ENCODE measurements around the gene ERCC6L. TPM values are rescaled to one million over a fixed set of nuclear protein-coding genes. Genes with fewer than 3 reads are reported as not detected.

The ERCC6L gene
- total and polyA plus RNA-seq, 2 of the 13 experiments (the other 11 are each of a cell fraction or from before 2014, with no cell fraction given), result 0.86 to 9.5 TPM

- H4K20me1 ChIP-seq (ENCODE audit: insufficient read depth, low read length), result no peaks in the 10 kb centered on the region
- intact Hi-C loops (cut with micrococcal nuclease; ENCODE audit: unreplicated experiment) (no loop called here), in situ Hi-C loops (cut with HindIII; ENCODE audit: extremely low pct_ligation_motif_present, low pct_unique_long_range_greater_than_20kb) (no loop called here)
- H3K4me3 ChIP-seq (replicated peaks in 1 of 3; ENCODE audit: insufficient read depth in 1 of 3, low read depth in 2 of 3, low read length in 3 of 3), result no peak overlapping the region
- 0 out of 2 replicates have a peak, but pooled peaks cover 7% of the 10 kb centered on the region for H3K4me1 ChIP-seq (ENCODE audit: insufficient read depth, low read length)
- no peaks in the 10 kb centered on the region for H3K79me2 ChIP-seq (ENCODE audit: insufficient read depth, low read length)
- TF ChIP-seq STAT5B (CRISPR knock-in tag; IDR thresholded peaks at IDR 0.05) (no peak), MEF2D (CRISPR knock-in tag; IDR thresholded peaks at IDR 0.05) (no peak)
- no peak overlapping the region for H3K9ac ChIP-seq (ENCODE audit: insufficient read depth, low read depth, low read length)
- ChIA-PET POLR2A (no interaction called here), CTCF (ENCODE audit: low intra/inter-chr PET ratio, low total read pairs) (no interaction called here)
- no peaks in the 10 kb centered on the region for H3K27me3 ChIP-seq (ENCODE audit: control insufficient read depth in 1 of 2, insufficient read depth in 2 of 2, low read length in 2 of 2)
- no peaks in the 10 kb centered on the region; a peak in 1 of 5 replicates for H3K36me3 ChIP-seq (replicated peaks in 1 of 2; ENCODE audit: control insufficient read depth in 1 of 2, insufficient read depth in 2 of 2, low read length in 2 of 2)
- no peak overlapping the region for H2AFZ ChIP-seq (ENCODE audit: low read length)
- H3K4me2 ChIP-seq (ENCODE audit: low read depth, low read length), result no peak overlapping the region
- DNase-seq (ENCODE audit: low spot score), result no peak
- H3K27ac ChIP-seq (ENCODE audit: extremely low read length, insufficient read depth, low read length), result no peak overlapping the region
- no peak for ATAC-seq
- no peaks in the 10 kb centered on the region for H3K9me3 ChIP-seq (ENCODE audit: low read length)
- BruUV-seq (replicated peaks), result no TSS peak
- 100% methylated on average over 1 of the region's 1 CpG for WGBS (ENCODE audit: low lambda C conversion rate)
- FAIRE-seq, result no peak
Observed at GRCh38 chrX:72216973-72217372, 21.9 kb downstream of the ERCC6L start.

- Histone ChIP-seq H3K27ac (ENCODE audit: extremely low read length, insufficient read depth, low read length) (no peak overlapping the region), H3K36me3 (replicated peaks in 1 of 2; ENCODE audit: control insufficient read depth in 1 of 2, insufficient read depth in 2 of 2, low read length in 2 of 2) (peaks cover 1 to 26% of the 10 kb centered on the region in 2 experiments; a peak in 2 of 5 replicates), H2AFZ (ENCODE audit: low read length) (no peak overlapping the region), H3K9me3 (ENCODE audit: low read length) (no peaks in the 10 kb centered on the region), H3K79me2 (ENCODE audit: insufficient read depth, low read length) (no peaks in the 10 kb centered on the region), H4K20me1 (ENCODE audit: insufficient read depth, low read length) (no peaks in the 10 kb centered on the region), H3K4me3 (replicated peaks in 1 of 3; ENCODE audit: insufficient read depth in 1 of 3, low read depth in 2 of 3, low read length in 3 of 3) (no peak overlapping the region), H3K4me2 (ENCODE audit: low read depth, low read length) (no peak overlapping the region), H3K9ac (ENCODE audit: insufficient read depth, low read depth, low read length) (no peak overlapping the region), H3K4me1 (ENCODE audit: insufficient read depth, low read length) (no peaks in the 10 kb centered on the region), H3K27me3 (ENCODE audit: control insufficient read depth in 1 of 2, insufficient read depth in 2 of 2, low read length in 2 of 2) (no peaks in the 10 kb centered on the region)
- DNase-seq (ENCODE audit: low spot score) (no peak), ATAC-seq (no peak), FAIRE-seq (no peak)
- in situ Hi-C loops (cut with HindIII; ENCODE audit: extremely low pct_ligation_motif_present, low pct_unique_long_range_greater_than_20kb) (no loop called here), intact Hi-C loops (cut with micrococcal nuclease; ENCODE audit: unreplicated experiment) (no loop called here)
- CTCF ChIA-PET (ENCODE audit: low intra/inter-chr PET ratio, low total read pairs), result no interaction called here
- no TSS peak for BruUV-seq (replicated peaks)
- TF ChIP-seq ZNF782 (CRISPR knock-in tag; IDR thresholded peaks at IDR 0.05; ENCODE audit: borderline replicate concordance) (no peak), DMTF1 (CRISPR knock-in tag; IDR thresholded peaks at IDR 0.05) (no peak), CSRNP1 (CRISPR knock-in tag; IDR thresholded peaks at IDR 0.05) (no peak), THAP11 (CRISPR knock-in tag; IDR thresholded peaks at IDR 0.05) (no peak), PLRG1 (conservative IDR thresholded peaks at IDR 0.05) (no peak), ZNF256 (CRISPR knock-in tag; conservative IDR thresholded peaks at IDR 0.05) (no peak)
- TF ChIP-seq, protein P1, sequence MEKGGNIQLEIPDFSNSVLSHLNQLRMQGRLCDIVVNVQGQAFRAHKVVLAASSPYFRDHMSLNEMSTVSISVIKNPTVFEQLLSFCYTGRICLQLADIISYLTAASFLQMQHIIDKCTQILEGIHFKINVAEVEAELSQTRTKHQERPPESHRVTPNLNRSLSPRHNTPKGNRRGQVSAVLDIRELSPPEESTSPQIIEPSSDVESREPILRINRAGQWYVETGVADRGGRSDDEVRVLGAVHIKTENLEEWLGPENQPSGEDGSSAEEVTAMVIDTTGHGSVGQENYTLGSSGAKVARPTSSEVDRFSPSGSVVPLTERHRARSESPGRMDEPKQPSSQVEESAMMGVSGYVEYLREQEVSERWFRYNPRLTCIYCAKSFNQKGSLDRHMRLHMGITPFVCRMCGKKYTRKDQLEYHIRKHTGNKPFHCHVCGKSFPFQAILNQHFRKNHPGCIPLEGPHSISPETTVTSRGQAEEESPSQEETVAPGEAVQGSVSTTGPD (CRISPR knock-in tag; IDR thresholded peaks at IDR 0.05), result no peak
- POLR2A ChIA-PET, result no interaction called here
- WGBS (ENCODE audit: low lambda C conversion rate), result 86% methylated on average over 2 of the region's 4 CpGs
Observed at GRCh38 chrX:72208126-72208800, 30.6 kb downstream of the ERCC6L start.

All from HepG2 (cell line).